ENCODE measurements around the gene TRPM8.

Gene TRPM8

DNA sequence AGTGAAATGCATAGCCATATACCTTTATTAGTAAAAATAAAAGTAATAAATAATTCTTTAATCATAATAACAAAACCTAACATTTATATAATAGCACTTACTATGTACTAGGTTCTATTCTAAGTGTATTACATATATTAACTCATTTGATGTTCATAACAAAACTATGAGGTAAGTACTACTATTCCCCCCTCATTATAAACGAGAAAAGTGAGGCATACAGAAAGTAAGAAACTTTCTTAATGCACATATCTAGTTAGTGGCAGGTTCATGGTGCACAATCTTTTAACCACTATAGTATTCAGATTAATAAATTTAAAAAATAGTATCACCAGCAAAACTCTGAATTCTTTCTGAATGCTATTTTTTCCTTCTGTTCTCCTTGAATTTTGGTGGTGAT lies 27.5 kb downstream of the TRPM8 start:
- H3K4me3 ChIP-seq (ENCODE audit: low read depth, low read length): no peak overlapping the region
- TF ChIP-seq, protein P1, sequence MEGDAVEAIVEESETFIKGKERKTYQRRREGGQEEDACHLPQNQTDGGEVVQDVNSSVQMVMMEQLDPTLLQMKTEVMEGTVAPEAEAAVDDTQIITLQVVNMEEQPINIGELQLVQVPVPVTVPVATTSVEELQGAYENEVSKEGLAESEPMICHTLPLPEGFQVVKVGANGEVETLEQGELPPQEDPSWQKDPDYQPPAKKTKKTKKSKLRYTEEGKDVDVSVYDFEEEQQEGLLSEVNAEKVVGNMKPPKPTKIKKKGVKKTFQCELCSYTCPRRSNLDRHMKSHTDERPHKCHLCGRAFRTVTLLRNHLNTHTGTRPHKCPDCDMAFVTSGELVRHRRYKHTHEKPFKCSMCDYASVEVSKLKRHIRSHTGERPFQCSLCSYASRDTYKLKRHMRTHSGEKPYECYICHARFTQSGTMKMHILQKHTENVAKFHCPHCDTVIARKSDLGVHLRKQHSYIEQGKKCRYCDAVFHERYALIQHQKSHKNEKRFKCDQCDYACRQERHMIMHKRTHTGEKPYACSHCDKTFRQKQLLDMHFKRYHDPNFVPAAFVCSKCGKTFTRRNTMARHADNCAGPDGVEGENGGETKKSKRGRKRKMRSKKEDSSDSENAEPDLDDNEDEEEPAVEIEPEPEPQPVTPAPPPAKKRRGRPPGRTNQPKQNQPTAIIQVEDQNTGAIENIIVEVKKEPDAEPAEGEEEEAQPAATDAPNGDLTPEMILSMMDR (IDR thresholded peaks at IDR 0.05; ENCODE audit: insufficient read depth, low read depth, low read length, missing control alignments): no peak
- DNase-seq (ENCODE audit: low read depth): no peak

DNA sequence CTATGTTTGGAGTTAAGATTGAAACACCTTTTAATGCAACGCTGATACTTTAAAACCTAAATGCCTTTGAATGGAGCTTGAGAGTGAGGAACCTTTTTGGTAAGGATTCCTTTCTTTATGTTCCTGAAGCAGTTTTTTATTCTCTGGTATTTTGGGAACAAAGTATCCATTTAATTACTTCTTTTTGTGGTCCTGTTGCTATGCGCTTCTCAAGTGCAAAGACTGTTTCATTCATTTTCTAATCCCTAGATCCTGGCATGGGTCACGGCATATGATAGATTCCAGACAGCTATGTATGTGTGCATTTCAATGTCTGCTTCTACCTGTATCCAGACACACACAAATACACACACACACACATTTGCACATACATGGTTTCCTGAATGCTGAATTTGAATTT lies 28.0 kb downstream of the TRPM8 start:
- TF ChIP-seq, protein P1 (IDR thresholded peaks at IDR 0.05; ENCODE audit: insufficient read depth, low read depth, low read length, missing control alignments): no peak
- DNase-seq (ENCODE audit: low read depth): no peak
- H3K4me3 ChIP-seq (ENCODE audit: low read depth, low read length): no peak overlapping the region

DNA sequence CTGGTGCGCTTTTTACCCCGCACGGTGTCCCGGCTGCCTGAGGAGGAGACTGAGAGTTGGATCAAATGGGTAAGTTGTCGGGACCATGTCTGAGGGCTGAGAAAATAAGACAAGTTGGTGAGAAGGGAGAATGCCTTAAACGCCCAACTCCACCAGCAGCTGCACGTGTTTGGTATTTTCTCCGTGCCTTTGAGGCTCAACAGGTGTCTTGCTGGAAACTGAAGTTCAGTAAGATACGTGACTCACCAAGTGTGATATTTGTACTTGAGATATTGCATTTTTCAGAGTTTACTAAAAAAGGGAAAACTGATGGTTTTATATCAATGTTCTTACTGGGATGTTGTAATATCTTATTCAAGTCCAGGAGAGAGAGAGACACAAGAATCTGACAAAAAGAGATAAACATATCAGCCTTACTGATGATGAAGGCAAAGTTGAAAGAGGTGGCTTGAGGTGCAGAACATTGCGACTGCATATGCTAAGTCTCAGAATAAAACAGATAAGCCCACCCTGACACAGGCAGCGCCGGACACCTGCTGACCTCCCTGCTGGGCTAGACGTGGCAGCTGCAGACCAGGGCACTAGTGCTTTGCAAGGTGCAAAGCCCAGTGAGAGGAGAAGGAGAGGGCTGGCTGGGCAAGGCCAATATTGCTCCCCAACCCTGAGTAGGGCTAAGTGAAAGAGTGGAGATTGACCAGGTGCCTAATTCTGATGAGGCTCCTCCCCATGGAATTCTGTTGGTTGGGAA lies 33.1 kb downstream of the TRPM8 start:
- DNase-seq (ENCODE audit: low read depth): no peak
- H3K4me3 ChIP-seq (ENCODE audit: low read depth, low read length): no peak overlapping the region
- TF ChIP-seq, protein P1 (IDR thresholded peaks at IDR 0.05; ENCODE audit: insufficient read depth, low read depth, low read length, missing control alignments): no peak

DNA sequence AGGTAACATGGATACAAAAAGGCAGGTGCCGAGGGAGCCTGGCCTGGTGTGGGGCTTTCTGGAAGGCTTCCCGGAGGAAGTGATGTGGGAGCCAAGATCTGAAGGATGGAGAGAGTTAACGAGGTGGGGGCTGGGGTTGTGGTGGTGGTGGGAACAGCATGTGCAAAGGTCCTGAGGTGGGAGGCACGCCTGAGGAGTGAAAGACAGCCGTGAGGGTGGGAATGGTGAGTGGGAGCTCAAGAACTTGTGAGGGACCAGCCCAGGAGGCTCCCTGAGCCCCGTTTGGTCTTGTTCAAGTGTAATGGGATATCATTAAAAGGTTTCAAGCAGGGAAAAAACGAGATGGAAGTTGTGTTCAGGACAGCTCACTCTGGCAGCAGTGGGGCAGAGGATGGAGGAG lies 35.2 kb downstream of the TRPM8 start:
- H3K4me3 ChIP-seq (ENCODE audit: low read depth, low read length): no peak overlapping the region
- TF ChIP-seq, protein P1 (IDR thresholded peaks at IDR 0.05; ENCODE audit: insufficient read depth, low read depth, low read length, missing control alignments): no peak
- DNase-seq (ENCODE audit: low read depth): no peak

DNA sequence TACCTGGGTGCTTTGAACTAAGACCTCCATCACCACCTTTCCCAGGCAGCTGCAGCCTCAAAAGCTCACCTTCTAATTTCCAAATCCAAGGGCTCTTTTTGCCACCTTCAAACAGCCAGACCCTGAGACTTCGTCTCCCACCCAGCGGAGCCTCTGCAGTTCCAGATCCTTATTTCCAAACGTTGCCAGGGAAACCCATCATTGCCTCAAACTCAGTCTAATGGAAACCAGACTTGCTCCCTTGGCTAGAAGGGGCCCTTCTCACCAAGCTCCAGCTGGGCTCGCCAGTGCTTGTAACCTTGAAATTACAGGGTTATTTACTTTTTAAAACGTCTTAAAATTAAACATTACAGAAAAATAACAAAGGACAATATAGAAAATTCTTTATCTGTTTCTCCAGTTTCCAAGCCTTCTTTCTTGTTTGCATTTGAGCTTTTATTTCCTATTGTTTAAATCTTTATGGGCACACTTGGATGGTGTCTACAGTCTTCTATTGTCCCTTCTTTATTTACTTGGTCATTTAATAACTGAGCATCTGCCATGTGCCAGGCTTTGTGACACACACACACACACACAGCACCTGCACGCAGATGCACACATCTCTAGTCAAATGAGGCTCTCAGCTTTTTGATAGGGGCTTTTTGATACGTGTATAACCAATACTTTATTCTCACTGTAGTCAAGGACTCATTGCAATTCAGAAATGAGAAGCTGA lies 36.1 kb downstream of the TRPM8 start:
- H3K4me3 ChIP-seq (ENCODE audit: low read depth, low read length): no peak overlapping the region
- DNase-seq (ENCODE audit: low read depth): no peak
- TF ChIP-seq, protein P1 (IDR thresholded peaks at IDR 0.05; ENCODE audit: insufficient read depth, low read depth, low read length, missing control alignments): no peak

DNA sequence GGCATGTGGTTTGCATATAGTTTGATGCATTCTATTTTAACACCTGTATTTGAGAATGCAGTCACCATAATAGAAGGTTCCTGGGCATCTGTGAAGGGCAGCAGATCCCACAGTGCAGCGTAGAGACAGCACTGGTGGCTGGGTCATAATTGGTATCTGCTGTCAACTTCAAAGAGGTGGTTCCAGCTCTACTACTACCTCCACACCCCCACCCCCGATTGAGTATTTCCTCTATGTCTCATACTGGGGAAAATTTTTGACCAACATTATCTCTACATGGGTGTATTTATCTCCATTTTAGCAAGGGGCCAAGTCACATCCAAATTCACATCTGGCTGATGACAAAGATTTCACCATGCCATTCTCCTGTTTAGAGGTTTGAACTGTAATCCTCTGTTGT lies 43.0 kb downstream of the TRPM8 start:
- no peak overlapping the region for H3K4me3 ChIP-seq (ENCODE audit: low read depth, low read length)
- no peak for DNase-seq (ENCODE audit: low read depth)
- TF ChIP-seq, protein P1 (IDR thresholded peaks at IDR 0.05; ENCODE audit: insufficient read depth, low read depth, low read length, missing control alignments): no peak
